ENCODE results near the gene RABGAP1.

RABGAP1 gene

GRCh38 chr9:123087359-123087888, 146.6 kb downstream of the RABGAP1 start:
- H3K9me3 ChIP-seq (ENCODE audit: insufficient read depth, low read depth, low read length), result no peaks in the 10 kb centered on the region
- no peaks in the 10 kb centered on the region for H3K27me3 ChIP-seq (ENCODE audit: insufficient read depth, low read length)
- peaks cover 72% of the 10 kb centered on the region for H3K36me3 ChIP-seq (ENCODE audit: insufficient read depth, low read length)
- peaks cover 10% of the 10 kb centered on the region; the same call in 1 of the 2 replicates for H3K4me1 ChIP-seq (ENCODE audit: insufficient read depth, low read length)
- WGBS, result 96% methylated on average over 4 of the region's 4 CpGs
- no peak overlapping the region for H3K9ac ChIP-seq (ENCODE audit: low read depth, low read length)
- H3K27ac ChIP-seq (ENCODE audit: low read depth, low read length), result no peak overlapping the region
- no peak overlapping the region for H3K4me3 ChIP-seq (ENCODE audit: low read length)

DNA sequence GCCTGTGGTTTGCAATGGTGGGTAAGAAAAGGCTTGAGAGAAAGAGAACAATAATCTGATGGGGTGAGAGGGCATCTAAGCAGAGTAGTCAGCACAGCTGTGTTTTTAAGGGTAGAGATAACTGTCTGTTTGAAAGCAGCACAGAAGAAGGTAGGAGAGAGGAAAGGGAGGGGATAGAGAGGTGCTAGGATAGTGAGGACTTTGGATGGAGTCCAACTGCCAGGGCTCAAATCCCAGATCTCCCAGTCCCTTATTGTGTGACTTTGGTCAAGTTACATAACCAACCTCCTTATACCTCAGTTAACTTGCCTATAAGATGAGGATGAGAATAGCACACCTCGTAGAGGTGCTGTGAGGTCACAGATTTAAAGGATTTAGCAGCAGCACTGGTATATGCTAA, 148.2 kb downstream of the RABGAP1 start:
- 94% methylated on average over 1 of the region's 1 CpG for WGBS
- no peaks in the 10 kb centered on the region for H3K9me3 ChIP-seq (ENCODE audit: insufficient read depth, low read depth, low read length)
- H3K9ac ChIP-seq (ENCODE audit: low read depth, low read length), result no peak overlapping the region
- no peaks in the 10 kb centered on the region for H3K27me3 ChIP-seq (ENCODE audit: insufficient read depth, low read length)
- no peak overlapping the region for H3K27ac ChIP-seq (ENCODE audit: low read depth, low read length)
- H3K36me3 ChIP-seq (ENCODE audit: insufficient read depth, low read length), result peaks cover 72% of the 10 kb centered on the region
- peaks cover 10% of the 10 kb centered on the region; the same call in 1 of the 2 replicates for H3K4me1 ChIP-seq (ENCODE audit: insufficient read depth, low read length)
- H3K4me3 ChIP-seq (ENCODE audit: low read length), result no peak overlapping the region

GRCh38 chr9:123089790-123090189, 149.0 kb downstream of the RABGAP1 start:
- Histone ChIP-seq H3K9me3 (ENCODE audit: insufficient read depth, low read depth, low read length) (no peaks in the 10 kb centered on the region), H3K36me3 (ENCODE audit: insufficient read depth, low read length) (peaks cover 72% of the 10 kb centered on the region), H3K27ac (ENCODE audit: low read depth, low read length) (no peak overlapping the region), H3K4me1 (ENCODE audit: insufficient read depth, low read length) (peaks cover 9% of the 10 kb centered on the region; the same call in 1 of the 2 replicates), H3K4me3 (ENCODE audit: low read length) (no peak overlapping the region), H3K9ac (ENCODE audit: low read depth, low read length) (no peak overlapping the region), H3K27me3 (ENCODE audit: insufficient read depth, low read length) (no peaks in the 10 kb centered on the region)
- whole genome bisulfite sequencing, result 97% methylated on average over 5 of the region's 5 CpGs

DNA sequence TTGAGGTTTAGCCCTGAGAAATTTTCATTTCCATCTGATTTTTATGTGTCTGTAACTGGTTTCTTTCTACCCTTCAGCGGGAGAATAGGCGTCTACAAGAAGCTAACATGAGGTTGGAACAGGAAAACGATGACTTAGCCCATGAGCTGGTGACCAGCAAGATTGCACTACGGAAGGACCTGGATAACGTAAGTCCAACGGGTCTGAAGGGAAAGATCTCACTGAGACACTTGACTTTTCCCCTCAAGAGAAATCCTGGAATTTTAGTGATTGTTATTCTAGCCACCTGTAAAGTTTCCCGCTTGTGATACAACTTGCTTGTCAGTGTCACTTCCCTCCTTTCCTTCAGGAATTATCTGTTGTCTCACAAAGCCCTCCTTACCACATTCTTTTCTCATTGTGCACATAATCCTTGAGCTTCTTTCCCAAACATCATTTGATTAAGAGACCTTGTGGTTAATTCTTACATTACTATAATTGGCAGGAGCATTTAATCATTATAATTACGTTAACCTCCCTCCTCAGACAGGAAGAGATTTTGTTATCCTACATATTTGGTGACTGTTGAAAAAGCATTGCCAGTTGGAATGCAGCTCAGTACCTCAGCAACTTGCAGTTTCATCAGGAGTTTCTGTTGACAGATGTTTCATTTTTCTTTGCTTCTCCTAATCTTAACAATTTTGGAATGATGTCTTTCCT, 149.5 kb downstream of the RABGAP1 start:
- H3K27ac ChIP-seq (ENCODE audit: low read depth, low read length), result peak overlapping the region; percentile 19; the same call in 1 of the 2 replicates
- no peaks in the 10 kb centered on the region for H3K27me3 ChIP-seq (ENCODE audit: insufficient read depth, low read length)
- WGBS, result 93% methylated on average over 8 of the region's 8 CpGs
- no peak overlapping the region for H3K4me3 ChIP-seq (ENCODE audit: low read length)
- H3K9me3 ChIP-seq (ENCODE audit: insufficient read depth, low read depth, low read length), result no peaks in the 10 kb centered on the region
- H3K9ac ChIP-seq (ENCODE audit: low read depth, low read length), result no peak overlapping the region
- H3K36me3 ChIP-seq (ENCODE audit: insufficient read depth, low read length), result peaks cover 71% of the 10 kb centered on the region
- H3K4me1 ChIP-seq (ENCODE audit: insufficient read depth, low read length), result peaks cover 3% of the 10 kb centered on the region; the same call in 1 of the 2 replicates

GRCh38 chr9:123090956-123091355, 150.1 kb downstream of the RABGAP1 start:
- no peaks in the 10 kb centered on the region for H3K4me1 ChIP-seq (ENCODE audit: insufficient read depth, low read length)
- peaks cover 77% of the 10 kb centered on the region for H3K36me3 ChIP-seq (ENCODE audit: insufficient read depth, low read length)
- H3K9me3 ChIP-seq (ENCODE audit: insufficient read depth, low read depth, low read length), result no peaks in the 10 kb centered on the region
- H3K9ac ChIP-seq (ENCODE audit: low read depth, low read length), result no peak overlapping the region
- no peak overlapping the region for H3K27ac ChIP-seq (ENCODE audit: low read depth, low read length)
- H3K4me3 ChIP-seq (ENCODE audit: low read length), result no peak overlapping the region
- no peaks in the 10 kb centered on the region for H3K27me3 ChIP-seq (ENCODE audit: insufficient read depth, low read length)
- WGBS, result 94% methylated on average over 2 of the region's 2 CpGs

- no peak overlapping the region for H3K27ac ChIP-seq (ENCODE audit: low read depth, low read length)
- no peak overlapping the region for H3K9ac ChIP-seq (ENCODE audit: low read depth, low read length)
- no peaks in the 10 kb centered on the region for H3K9me3 ChIP-seq (ENCODE audit: insufficient read depth, low read depth, low read length)
- peaks cover 82% of the 10 kb centered on the region for H3K36me3 ChIP-seq (ENCODE audit: insufficient read depth, low read length)
- H3K27me3 ChIP-seq (ENCODE audit: insufficient read depth, low read length), result no peaks in the 10 kb centered on the region
- WGBS, result 85% methylated on average over 2 of the region's 2 CpGs
- H3K4me1 ChIP-seq (ENCODE audit: insufficient read depth, low read length), result no peaks in the 10 kb centered on the region
- H3K4me3 ChIP-seq (ENCODE audit: low read length), result no peak overlapping the region
These were observed 150.6 kb downstream of the RABGAP1 start for GRCh38 chr9:123091459-123091858.

- WGBS, result 97% methylated on average over 3 of the region's 3 CpGs
- H3K9me3 ChIP-seq (ENCODE audit: insufficient read depth, low read depth, low read length), result no peaks in the 10 kb centered on the region
- H3K36me3 ChIP-seq (ENCODE audit: insufficient read depth, low read length), result peaks cover 83% of the 10 kb centered on the region
- no peak overlapping the region for H3K4me3 ChIP-seq (ENCODE audit: low read length)
- peaks cover 13% of the 10 kb centered on the region for H3K4me1 ChIP-seq (ENCODE audit: insufficient read depth, low read length)
- H3K9ac ChIP-seq (ENCODE audit: low read depth, low read length), result no peak overlapping the region
- no peak overlapping the region for H3K27ac ChIP-seq (ENCODE audit: low read depth, low read length)
- no peaks in the 10 kb centered on the region for H3K27me3 ChIP-seq (ENCODE audit: insufficient read depth, low read length)
These were observed 152.3 kb downstream of the RABGAP1 start for GRCh38 chr9:123093141-123093540.

DNA sequence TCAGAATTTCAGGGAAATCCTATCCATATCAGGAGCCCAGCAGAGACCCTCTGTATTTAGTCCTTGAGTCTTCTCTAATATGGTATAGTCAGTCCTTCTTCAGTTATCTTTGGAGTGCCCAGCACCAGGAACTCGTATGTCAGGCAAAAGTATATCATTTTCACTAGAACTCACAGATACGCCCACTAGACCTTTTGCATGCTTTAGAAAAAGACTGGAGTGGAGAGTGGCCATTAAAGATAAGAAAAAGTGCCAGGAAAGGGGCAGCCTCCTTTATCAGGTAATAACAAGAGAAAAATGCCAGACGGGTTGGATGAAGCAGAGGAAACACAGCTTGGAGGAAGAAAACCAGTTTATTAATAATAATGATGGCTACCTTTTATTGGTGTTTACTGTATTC, 156.2 kb downstream of the RABGAP1 start:
- H3K36me3 ChIP-seq (ENCODE audit: insufficient read depth, low read length), result peaks cover 91% of the 10 kb centered on the region
- WGBS, result 95% methylated on average over 2 of the region's 3 CpGs

DNA sequence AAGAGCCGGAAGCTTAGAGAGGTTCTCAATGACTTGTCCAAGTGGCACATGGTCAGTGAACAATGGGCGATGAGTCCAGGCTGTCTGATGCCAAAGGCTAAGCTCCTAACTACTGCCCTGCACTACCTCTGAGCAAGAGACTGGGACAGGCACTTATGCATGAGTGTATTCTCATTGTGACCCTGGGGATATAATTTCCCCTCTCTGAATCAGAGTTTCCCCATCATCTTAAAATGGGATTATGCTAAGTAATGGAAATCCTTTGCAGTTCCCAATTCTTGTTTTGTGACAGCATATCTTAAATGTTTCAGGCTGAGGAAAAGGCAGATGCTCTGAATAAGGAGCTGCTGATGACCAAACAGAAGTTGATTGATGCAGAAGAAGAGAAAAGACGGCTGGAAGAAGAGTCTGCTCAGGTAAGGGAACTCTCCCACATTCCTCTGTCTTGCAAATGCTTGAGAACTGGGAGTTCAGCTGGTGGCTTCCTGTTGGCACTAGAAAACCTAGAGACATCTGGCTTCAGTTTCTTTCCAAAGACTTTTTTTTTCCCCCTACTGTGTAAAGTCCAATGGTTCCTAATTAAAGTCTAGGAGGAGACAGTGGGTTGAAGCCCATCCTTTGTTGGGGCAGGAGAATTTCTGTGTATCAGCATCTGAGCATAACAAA, 156.7 kb downstream of the RABGAP1 start:
- Histone ChIP-seq H3K36me3 (ENCODE audit: insufficient read depth, low read length) (peaks cover 91% of the 10 kb centered on the region), H3K9ac (ENCODE audit: low read depth, low read length) (no peak overlapping the region), H3K27me3 (ENCODE audit: insufficient read depth, low read length) (no peaks in the 10 kb centered on the region), H3K4me1 (ENCODE audit: insufficient read depth, low read length) (peaks cover 19% of the 10 kb centered on the region), H3K27ac (ENCODE audit: low read depth, low read length) (peak overlapping the region; percentile 50), H3K9me3 (ENCODE audit: insufficient read depth, low read depth, low read length) (no peaks in the 10 kb centered on the region), H3K4me3 (ENCODE audit: low read length) (no peak overlapping the region)
- 86% methylated on average over 3 of the region's 3 CpGs for WGBS

More for the DNA sequence above, 156.2 kb downstream of the RABGAP1 start:
- no peak overlapping the region for H3K9ac ChIP-seq (ENCODE audit: low read depth, low read length)
- no peak overlapping the region for H3K4me3 ChIP-seq (ENCODE audit: low read length)
- peaks cover 17% of the 10 kb centered on the region for H3K4me1 ChIP-seq (ENCODE audit: insufficient read depth, low read length)
- no peaks in the 10 kb centered on the region for H3K27me3 ChIP-seq (ENCODE audit: insufficient read depth, low read length)
- H3K27ac ChIP-seq (ENCODE audit: low read depth, low read length), result no peak overlapping the region; the same call in 1 of the 2 replicates
- no peaks in the 10 kb centered on the region for H3K9me3 ChIP-seq (ENCODE audit: insufficient read depth, low read depth, low read length)

DNA sequence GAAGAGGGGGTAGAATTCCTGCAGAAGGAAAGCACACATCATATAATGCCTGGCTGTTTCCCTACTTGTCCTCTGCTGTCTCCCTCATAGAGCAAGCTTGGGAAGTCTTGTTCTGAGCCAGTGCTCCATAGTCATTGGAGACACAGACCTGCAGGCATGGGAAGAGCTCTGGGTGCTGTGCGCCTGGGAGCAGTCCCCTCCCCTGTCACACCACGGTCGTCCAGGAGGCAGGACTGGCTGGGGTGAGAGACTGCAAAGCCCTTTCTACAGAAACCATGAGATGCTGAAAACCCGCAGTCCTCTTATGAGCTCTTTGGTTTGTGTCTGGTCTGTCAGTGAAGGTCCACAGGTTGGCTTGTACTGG, 157.3 kb downstream of the RABGAP1 start:
- peak overlapping the region; percentile 45; the same call in 1 of the 2 replicates for H3K9ac ChIP-seq (ENCODE audit: low read depth, low read length)
- peaks cover 91% of the 10 kb centered on the region for H3K36me3 ChIP-seq (ENCODE audit: insufficient read depth, low read length)
- peaks cover 20% of the 10 kb centered on the region for H3K4me1 ChIP-seq (ENCODE audit: insufficient read depth, low read length)
- H3K27ac ChIP-seq (ENCODE audit: low read depth, low read length), result peak overlapping the region; percentile 50
- WGBS, result 53% methylated on average over 4 of the region's 4 CpGs
- H3K4me3 ChIP-seq (ENCODE audit: low read length), result no peak overlapping the region
- no peaks in the 10 kb centered on the region for H3K27me3 ChIP-seq (ENCODE audit: insufficient read depth, low read length)
- H3K9me3 ChIP-seq (ENCODE audit: insufficient read depth, low read depth, low read length), result no peaks in the 10 kb centered on the region

- no peak overlapping the region for H3K9ac ChIP-seq (ENCODE audit: low read depth, low read length)
- peaks cover 20% of the 10 kb centered on the region for H3K4me1 ChIP-seq (ENCODE audit: insufficient read depth, low read length)
- no peak overlapping the region for H3K4me3 ChIP-seq (ENCODE audit: low read length)
- H3K36me3 ChIP-seq (ENCODE audit: insufficient read depth, low read length), result peaks cover 88% of the 10 kb centered on the region
- H3K27ac ChIP-seq (ENCODE audit: low read depth, low read length), result no peak overlapping the region; the same call in 1 of the 2 replicates
- no peaks in the 10 kb centered on the region for H3K27me3 ChIP-seq (ENCODE audit: insufficient read depth, low read length)
- 85% methylated on average over 6 of the region's 6 CpGs for WGBS
- no peaks in the 10 kb centered on the region for H3K9me3 ChIP-seq (ENCODE audit: insufficient read depth, low read depth, low read length)
These were observed 158.2 kb downstream of the RABGAP1 start for GRCh38 chr9:123099042-123099441.
